Smooth muscle cell (in vitro differentiated cells): ENCODE results near the gene ZFP62. TPM values are rescaled to one million over a fixed set of nuclear protein-coding genes. Genes with fewer than 3 reads are reported as not detected.

Experiments
- DNase-seq: peaks from one replicate; lab custom pipeline; 2025; ENCODE audit not compliant: unreplicated experiment; lab: John Stamatoyannopoulos, UW
- H2AFZ ChIP-seq: fragments of 200-600 bp; sonication (generic); 2 replicates; pipeline ENCODE4 v1.6.0; 2016; ENCODE audit warnings: antibody characterized with exemption, low read depth, mild to moderate bottlenecking
- H3F3A ChIP-seq: fragments of 200-600 bp; sonication (generic); 2 replicates; pipeline ENCODE4 v1.6.0; 2017; ENCODE audit warnings: antibody characterized with exemption, low read depth
- H3K27ac ChIP-seq: fragments of 200-600 bp; sonication (generic); 2 replicates; pipeline ENCODE4 v1.5.1; 2016; ENCODE audit warnings: low read depth, mild to moderate bottlenecking
- H3K27me3 ChIP-seq: fragments of 200-600 bp; sonication (generic); 2 replicates; pipeline ENCODE4 v1.6.1; 2016; ENCODE audit warnings: low read depth, mild to moderate bottlenecking
- H3K36me3 ChIP-seq: fragments of 200-600 bp; sonication (generic); 2 replicates; pipeline ENCODE4 v1.5.1; 2016; ENCODE audit warnings: low read depth
- H3K4me1 ChIP-seq: fragments of 200-600 bp; sonication (generic); 2 replicates; pipeline ENCODE4 v1.5.1; 2016; ENCODE audit warnings: low read depth
- H3K4me2 ChIP-seq: fragments of 200-600 bp; sonication (generic); 2 replicates; pipeline ENCODE4 v1.6.0; 2016; ENCODE audit warnings: mild to moderate bottlenecking
- H3K4me3 ChIP-seq: fragments of 200-600 bp; sonication (generic); 2 replicates; pipeline ENCODE4 v1.5.1; 2016; ENCODE audit warnings: mild to moderate bottlenecking
- H3K79me2 ChIP-seq: fragments of 200-600 bp; sonication (generic); 2 replicates; pipeline ENCODE4 v1.6.0; 2016; ENCODE audit warnings: low read depth, mild to moderate bottlenecking
- H3K9ac ChIP-seq: fragments of 200-600 bp; sonication (generic); 2 replicates; pipeline ENCODE4 v1.6.0; 2016; ENCODE audit warnings: low read depth
- H3K9me3 ChIP-seq: fragments of 200-600 bp; sonication (generic); replicated peaks from 2 replicates; pipeline ENCODE4 v1.5.1; 2016; ENCODE audit warnings: low read depth
- H4K20me1 ChIP-seq: fragments of 200-600 bp; sonication (generic); 2 replicates; pipeline ENCODE4 v1.6.0; 2016; ENCODE audit warnings: low read depth
- WGBS: methylation state at CpG from one replicate; pipeline ENCODE4 v1.1.7; 2016; ENCODE audit warnings: low lambda C conversion rate; 5-methylcytosine and 5-hydroxymethylcytosine counted together
- polyA plus RNA-seq: library from polyadenylated mRNA; unstranded; fragments of >200 nt; fragmentation: Nextera tagmentation; extraction: Ambion mirVana; gene quantifications from 2 replicates; pipeline ENCODE4 v1.2.1, GENCODE V29; 2016
- total RNA-seq: library from RNA; depleted of rRNA; stranded (reverse); fragments of >200 nt; gene quantifications from 2 replicates; pipeline ENCODE4 v1.2.3, GENCODE V29; 2014
- TF ChIP-seq, protein P1 (sequence below): fragments of 200-600 bp; sonication (generic); IDR thresholded peaks from 2 replicates; pipeline ENCODE4 v1.5.1; 2017; ENCODE audit warnings: borderline replicate concordance, mild to moderate bottlenecking, antibody characterized with exemption; ENCODE audit not compliant: insufficient read depth, poor library complexity, severe bottlenecking

Gene ZFP62
- total and polyA plus RNA-seq, 2 experiments from 2014 or later = 6.4 to 9.2 TPM

DNA sequence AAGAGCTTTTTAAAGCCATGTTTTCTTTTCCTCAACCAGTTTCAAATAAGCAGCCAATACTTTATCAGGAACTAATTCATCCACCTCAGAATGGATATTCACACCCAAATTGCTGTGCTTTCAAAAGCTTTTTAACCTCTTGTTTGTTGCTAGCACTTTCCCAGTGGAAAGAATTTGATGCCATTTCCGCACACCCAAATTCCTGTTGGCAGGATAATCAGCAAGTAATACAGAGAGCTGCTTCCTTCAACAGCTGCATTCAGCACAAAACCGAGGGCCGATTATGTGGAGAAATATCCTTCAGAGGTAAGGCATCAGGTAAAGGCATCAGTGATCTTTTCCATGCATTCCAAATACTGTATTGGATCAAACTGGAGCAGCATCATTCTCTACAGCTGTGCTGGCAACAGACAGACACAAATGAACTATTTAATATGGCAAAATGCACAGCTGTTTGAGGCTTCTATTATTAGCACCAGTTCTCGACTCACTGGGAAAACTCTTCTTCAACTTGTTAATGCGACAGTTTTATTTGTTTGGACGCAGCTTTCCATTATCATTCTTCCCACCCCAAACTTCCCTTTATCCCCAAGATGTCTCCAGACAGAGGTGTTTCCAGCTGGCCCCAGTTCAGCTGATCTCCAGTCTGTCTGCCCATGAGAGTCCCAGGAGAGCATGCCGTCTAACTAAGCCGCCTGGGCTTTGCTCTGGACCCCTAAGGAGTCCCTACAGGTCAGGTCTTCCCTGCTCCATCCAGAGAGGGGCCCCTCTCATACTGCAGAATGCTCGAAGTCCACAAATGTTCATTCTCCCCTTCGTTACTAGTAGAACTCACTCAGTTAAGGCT is 36.2 kb downstream of the ZFP62 start:
- no peaks in the 10 kb centered on the region for H3K9me3 ChIP-seq
- peak overlapping the region; percentile 66 for H2AFZ ChIP-seq
- no peaks in the 10 kb centered on the region for H4K20me1 ChIP-seq
- WGBS = 69% methylated on average over 10 of the region's 10 CpGs
- no peak overlapping the region for H3K4me3 ChIP-seq
- no peak for DNase-seq
- H3K27ac ChIP-seq = no peak overlapping the region
- peaks cover 6% of the 10 kb centered on the region for H3K4me1 ChIP-seq
- TF ChIP-seq, protein P1, sequence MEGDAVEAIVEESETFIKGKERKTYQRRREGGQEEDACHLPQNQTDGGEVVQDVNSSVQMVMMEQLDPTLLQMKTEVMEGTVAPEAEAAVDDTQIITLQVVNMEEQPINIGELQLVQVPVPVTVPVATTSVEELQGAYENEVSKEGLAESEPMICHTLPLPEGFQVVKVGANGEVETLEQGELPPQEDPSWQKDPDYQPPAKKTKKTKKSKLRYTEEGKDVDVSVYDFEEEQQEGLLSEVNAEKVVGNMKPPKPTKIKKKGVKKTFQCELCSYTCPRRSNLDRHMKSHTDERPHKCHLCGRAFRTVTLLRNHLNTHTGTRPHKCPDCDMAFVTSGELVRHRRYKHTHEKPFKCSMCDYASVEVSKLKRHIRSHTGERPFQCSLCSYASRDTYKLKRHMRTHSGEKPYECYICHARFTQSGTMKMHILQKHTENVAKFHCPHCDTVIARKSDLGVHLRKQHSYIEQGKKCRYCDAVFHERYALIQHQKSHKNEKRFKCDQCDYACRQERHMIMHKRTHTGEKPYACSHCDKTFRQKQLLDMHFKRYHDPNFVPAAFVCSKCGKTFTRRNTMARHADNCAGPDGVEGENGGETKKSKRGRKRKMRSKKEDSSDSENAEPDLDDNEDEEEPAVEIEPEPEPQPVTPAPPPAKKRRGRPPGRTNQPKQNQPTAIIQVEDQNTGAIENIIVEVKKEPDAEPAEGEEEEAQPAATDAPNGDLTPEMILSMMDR = no peak
- H3K79me2 ChIP-seq = no peaks in the 10 kb centered on the region
- H3K9ac ChIP-seq = no peak overlapping the region
- no peaks in the 10 kb centered on the region for H3K36me3 ChIP-seq
- H3K27me3 ChIP-seq = no peaks in the 10 kb centered on the region
- no peak overlapping the region for H3K4me2 ChIP-seq
- peaks cover 9% of the 10 kb centered on the region for H3F3A ChIP-seq

DNA sequence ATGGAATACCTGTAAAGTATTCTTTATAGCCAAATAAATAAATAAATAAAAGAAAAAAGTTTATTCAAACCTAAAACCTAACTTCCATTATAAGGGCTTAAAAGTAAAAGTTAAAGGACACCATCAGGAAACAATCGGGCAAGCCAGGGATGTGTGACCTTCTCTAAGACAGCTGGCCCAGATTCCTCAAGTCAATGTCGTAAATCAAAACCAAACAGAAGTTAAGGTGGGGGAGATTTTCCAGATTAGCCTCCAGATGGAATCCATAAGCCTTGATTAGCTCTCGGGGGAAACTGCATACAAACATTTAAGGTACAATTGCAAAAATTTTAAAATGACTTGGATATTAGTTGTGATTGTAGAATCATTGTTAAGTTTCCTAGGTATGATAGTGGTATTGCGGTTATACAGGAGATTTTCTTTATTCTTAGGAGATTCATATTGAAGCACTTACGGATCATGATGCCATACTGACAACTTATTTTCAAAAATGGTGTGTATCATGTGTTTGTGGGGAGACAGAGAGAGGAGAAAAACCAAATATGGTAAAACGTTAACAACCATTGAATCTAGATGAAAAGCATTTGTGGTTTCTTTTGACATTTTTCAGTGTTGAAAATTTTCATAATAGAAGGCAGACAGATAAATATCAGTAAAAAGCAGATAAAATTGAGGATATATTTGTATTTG is 37.0 kb downstream of the ZFP62 start:
- no peak overlapping the region for H3K4me2 ChIP-seq
- H3K9me3 ChIP-seq = no peaks in the 10 kb centered on the region
- WGBS = 79% methylated on average over 6 of the region's 6 CpGs

DNA sequence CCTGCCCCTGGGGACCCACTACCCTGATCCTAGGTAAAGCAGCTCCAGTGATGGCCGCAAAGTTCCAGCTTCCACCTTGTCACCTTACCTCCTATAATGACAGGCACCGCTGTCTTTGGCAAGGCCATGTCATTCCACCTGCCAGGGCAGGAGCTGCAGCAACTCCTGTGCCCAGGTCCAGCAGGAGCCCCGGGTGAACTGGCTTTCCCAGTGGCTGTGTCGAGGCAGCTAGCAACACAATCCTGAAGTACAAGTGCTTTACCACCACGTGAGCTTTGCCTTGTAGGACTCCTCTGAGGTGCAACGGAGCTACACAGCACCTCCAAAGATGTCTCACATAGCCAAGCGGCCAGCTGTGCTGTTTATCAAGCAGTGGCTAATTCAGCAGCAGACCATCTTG is 37.7 kb downstream of the ZFP62 start:
- no peaks in the 10 kb centered on the region for H3K9me3 ChIP-seq
- WGBS = 87% methylated on average over 7 of the region's 7 CpGs
- no peaks in the 10 kb centered on the region for H4K20me1 ChIP-seq
- no peak overlapping the region for H2AFZ ChIP-seq
- H3K4me2 ChIP-seq = no peak overlapping the region
- DNase-seq = no peak
- H3K27me3 ChIP-seq = no peaks in the 10 kb centered on the region
- H3K27ac ChIP-seq = no peak overlapping the region
- no peak overlapping the region for H3K4me3 ChIP-seq
- no peaks in the 10 kb centered on the region for H3K36me3 ChIP-seq
- H3K4me1 ChIP-seq = peaks cover 6% of the 10 kb centered on the region
- no peak overlapping the region for H3K9ac ChIP-seq
- H3K79me2 ChIP-seq = no peaks in the 10 kb centered on the region
- peaks cover 9% of the 10 kb centered on the region for H3F3A ChIP-seq
- TF ChIP-seq, protein P1 = no peak

More for the DNA sequence above, 37.0 kb downstream of the ZFP62 start:
- no peaks in the 10 kb centered on the region for H3K79me2 ChIP-seq
- no peak for DNase-seq
- no peak overlapping the region for H2AFZ ChIP-seq
- no peak overlapping the region for H3K9ac ChIP-seq
- H3K27me3 ChIP-seq = no peaks in the 10 kb centered on the region
- TF ChIP-seq, protein P1 = no peak
- no peaks in the 10 kb centered on the region for H4K20me1 ChIP-seq
- peaks cover 6% of the 10 kb centered on the region for H3K4me1 ChIP-seq
- peaks cover 9% of the 10 kb centered on the region for H3F3A ChIP-seq
- H3K36me3 ChIP-seq = no peaks in the 10 kb centered on the region
- H3K27ac ChIP-seq = no peak overlapping the region
- H3K4me3 ChIP-seq = no peak overlapping the region
